GM10248 (cell line): ENCODE data around the gene UBA7.

Source experiments
- CTCF ChIA-PET: fragments of 300-600 bp; sonication (Branson Sonifier 250); formaldehyde crosslinking; extraction: SDS; loops from one replicate; lab custom pipeline; 2021; ENCODE audit warnings: antibody characterized with exemption; lab: Yijun Ruan, JAX
- POLR2A ChIA-PET: fragments of 350-650 bp; sonication (Branson Sonifier 250); formaldehyde crosslinking; extraction: SDS; loops from one replicate; lab custom pipeline; 2020; ENCODE audit warnings: antibody characterized with exemption; lab: Yijun Ruan, JAX
- DNase-seq: peaks from one replicate; pipeline ENCODE4 v3.0.0; 2012; ENCODE audit errors: extremely low spot score
- CTCF ChIP-seq: IDR thresholded peaks from 2 replicates; pipeline ENCODE4 v1.5.1; 2012; ENCODE audit warnings: mild to moderate bottlenecking, low read depth; ENCODE audit errors: extremely low read depth, missing control alignments, control extremely low read depth

Gene UBA7

GRCh38 chr3:49802719-49803464 lies 10.9 kb downstream of the UBA7 start, which contains the start of gene INKA1:
Gene INKA1, plus strand, starts transcription at chr3:49803261. Its CDS starts 132 bp downstream, at chr3:49803393.
- ChIA-PET CTCF (interaction anchor here (0.6 to 25.2 kb wide), 38 partner anchors 10 to 504 kb away, joined by 3 to 558 read pairs (median 4); partner anchors contain the start of genes AMIGO3, IP6K1, MON1A and RBM6), POLR2A (interaction anchor here (0.6 to 1.6 kb wide), 9 partner anchors 9 to 409 kb away, joined by 3 to 8 read pairs (median 4); partner anchors contain the start of genes IP6K1 and UBA7)
- DNase-seq = peak; percentile 92

DNA sequence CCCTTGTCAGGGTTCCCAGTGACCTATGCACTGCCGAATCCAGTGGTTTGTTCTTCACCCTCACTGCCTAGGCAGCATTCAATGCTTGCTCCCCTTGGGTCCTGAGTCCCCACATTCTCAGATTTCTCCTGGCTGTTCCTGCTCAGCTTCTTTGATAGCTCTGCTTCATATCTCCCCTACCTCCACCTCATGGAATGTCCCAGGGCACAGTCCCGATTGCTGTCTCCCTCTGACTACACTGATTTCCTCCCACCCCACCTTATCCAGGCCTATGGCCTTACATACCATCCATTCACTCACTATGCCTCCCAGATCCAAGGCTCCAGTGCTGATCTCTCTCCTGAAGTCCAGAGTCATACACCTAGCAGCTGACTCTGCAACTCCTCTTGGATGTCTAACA lies 12.6 kb downstream of the UBA7 start:
- POLR2A ChIA-PET = no interaction called here
- CTCF ChIA-PET = interaction anchor here (1.0 to 25.2 kb wide), 4 partner anchors 9 to 54 kb away, joined by 4 to 558 read pairs (median 28); partner anchors contain the start of gene TRAIP
- no peak for TF ChIP-seq CTCF
- no peak for DNase-seq

More at GRCh38 chr3:49802719-49803464, 10.9 kb downstream of the UBA7 start, which contains the start of gene INKA1:
- peak; percentile 88 for TF ChIP-seq CTCF

DNA sequence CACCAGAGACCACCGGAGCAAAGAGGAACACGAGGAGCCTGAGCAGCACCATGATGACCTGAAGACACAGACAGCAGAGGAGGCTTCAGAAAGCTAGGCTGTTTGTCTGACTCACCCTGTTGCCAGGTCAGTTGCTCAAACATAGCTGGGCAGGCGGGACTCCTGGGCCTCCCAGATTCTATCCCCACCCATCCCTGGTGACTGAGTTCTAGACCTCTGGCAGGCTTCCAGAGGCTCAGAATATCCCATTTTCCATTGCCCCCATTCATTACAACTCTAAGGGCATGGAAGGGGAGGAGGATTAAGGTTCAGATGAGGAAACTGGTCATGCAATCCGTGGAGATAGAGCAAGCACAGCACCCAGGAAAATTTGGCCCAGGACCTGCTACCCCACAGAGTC lies 14.0 kb downstream of the UBA7 start, which contains the start of gene CDHR4:
Gene CDHR4 (minus strand): TSS at position 113 of the 400 bp plus-strand sequence. CDS start 61 bp downstream, at position 52.
- DNase-seq = no peak
- POLR2A ChIA-PET = interaction anchor here (0.9 kb wide), 1 partner anchor 13 kb away, joined by 3 read pairs; the partner anchor contains the start of gene IP6K1
- CTCF ChIA-PET = interaction anchor here (1.0 to 25.2 kb wide), 5 partner anchors 11 to 69 kb away, joined by 3 to 558 read pairs (median 3); no protein-coding TSS in a partner anchor
- no peak for TF ChIP-seq CTCF

DNA sequence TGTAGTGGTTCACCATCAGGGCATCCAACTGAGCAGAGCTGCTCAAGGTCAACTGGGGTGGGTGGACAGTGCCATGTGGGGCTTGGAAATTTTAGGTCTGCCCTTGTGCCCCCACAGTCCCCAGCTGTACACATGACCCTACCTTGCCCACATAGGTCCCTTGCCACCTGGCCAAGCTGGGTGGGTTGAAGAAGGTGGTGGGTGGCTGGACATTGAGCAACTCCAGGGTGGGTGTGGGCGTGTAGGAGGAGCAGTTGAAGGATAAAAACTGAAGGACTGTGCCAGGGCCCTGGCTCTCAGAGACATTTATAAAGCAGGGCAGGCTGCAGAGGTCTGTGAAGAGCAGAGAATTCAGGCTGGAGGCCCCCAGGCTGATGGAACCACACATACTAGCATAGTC lies 14.6 kb downstream of the UBA7 start:
- ChIA-PET CTCF (interaction anchor here (1.0 to 25.2 kb wide), 5 partner anchors 11 to 70 kb away, joined by 3 to 558 read pairs (median 3); no protein-coding TSS in a partner anchor), POLR2A (no interaction called here)
- no peak for TF ChIP-seq CTCF
- DNase-seq = no peak

GRCh38 chr3:49794926-49795905 lies 18.5 kb downstream of the UBA7 start:
- no peak for TF ChIP-seq CTCF
- CTCF ChIA-PET = interaction anchor here (0.6 to 25.2 kb wide), 2 partner anchors 11 to 41 kb away, joined by 3 to 558 read pairs; no protein-coding TSS in a partner anchor
- no peak for DNase-seq
- POLR2A ChIA-PET = no interaction called here
